H1 (cell line): ENCODE results near the gene HPX. TPM values are rescaled to one million over a fixed set of nuclear protein-coding genes. Genes with fewer than 3 reads are reported as not detected.

Experiments used
- BACH1 ChIP-seq: IDR thresholded peaks from 2 replicates; pipeline ENCODE4 v1.6.1; 2012; ENCODE audit warnings: low read length, improper control_type of control experiment
- BRCA1 ChIP-seq: IDR thresholded peaks from 2 replicates; pipeline ENCODE4 v1.6.1; 2012; ENCODE audit warnings: low read depth, low read length, improper control_type of control experiment
- CTBP2 ChIP-seq: IDR thresholded peaks from 2 replicates; pipeline ENCODE4 v1.7.0; 2011; ENCODE audit warnings: borderline replicate concordance, mild to moderate bottlenecking, moderate library complexity, mixed read lengths, low read length; ENCODE audit not compliant: insufficient read depth, insufficient read length
- GTF2F1 ChIP-seq: IDR thresholded peaks from 2 replicates; pipeline ENCODE4 v1.6.1; 2012; ENCODE audit warnings: low read depth, low read length, improper control_type of control experiment, borderline replicate concordance
- HDAC6 ChIP-seq: IDR thresholded peaks from one replicate; pipeline ENCODE4 v1.7.1; 2012; ENCODE audit warnings: low read depth, mild to moderate bottlenecking, inconsistent platforms, low read length, moderate library complexity
- MAFK ChIP-seq: IDR thresholded peaks from 2 replicates; pipeline ENCODE4 v1.6.1; 2012; ENCODE audit warnings: low read depth, mild to moderate bottlenecking, improper control_type of control experiment, low read length
- NRF1 ChIP-seq: IDR thresholded peaks from 2 replicates; pipeline ENCODE4 v1.6.1; 2011; ENCODE audit warnings: mild to moderate bottlenecking, low read depth, low read length, improper control_type of control experiment
- POLR2A ChIP-seq, 2 experiments: IDR thresholded peaks; 1 replicate in 1 of 2; 2 replicates in 1 of 2; pipeline ENCODE4 v1.6.1; 2011; ENCODE audit warnings: low read depth in 2 of 2, low read length in 2 of 2, mild to moderate bottlenecking in 2 of 2; ENCODE audit errors: control extremely low read depth in 1 of 2
- RFX5 ChIP-seq: IDR thresholded peaks from 2 replicates; pipeline ENCODE4 v1.6.1; 2011; ENCODE audit warnings: low read depth, low read length, improper control_type of control experiment, borderline replicate concordance
- SAP30 ChIP-seq: fragments of 300-600 bp; sonication (generic); IDR thresholded peaks from 2 replicates; pipeline ENCODE4 v1.7.1; 2012; ENCODE audit warnings: low read length, moderate library complexity, mild to moderate bottlenecking, inconsistent platforms; ENCODE audit not compliant: insufficient read depth, insufficient replicate concordance
- SIN3A ChIP-seq, 2 experiments: IDR thresholded peaks in 1 of 2; conservative IDR thresholded peaks in 1 of 2; 2 replicates each; pipeline ENCODE4 v1.6.1; 2011 to 2012; ENCODE audit warnings: low read length in 2 of 2, improper control_type of control experiment in 1 of 2, low read depth in 1 of 2, mild to moderate bottlenecking in 1 of 2
- SP4 ChIP-seq: IDR thresholded peaks from 2 replicates; pipeline ENCODE4 v1.6.1; 2012; ENCODE audit warnings: low read length, inconsistent platforms
- TBP ChIP-seq: IDR thresholded peaks from 2 replicates; pipeline ENCODE4 v1.6.1; 2011; ENCODE audit warnings: low read depth, low read length, improper control_type of control experiment
- polyA plus RNA-seq, 7 experiments: library from polyadenylated mRNA; depleted of rRNA in 3 of 7; stranded (reverse) in 5 of 7; unstranded in 2 of 7; fragments of >200 nt in 5 of 7; fragments of 200-250 nt in 2 of 7; gene quantifications; 1 replicate in 5 of 7; 2 replicates in 1 of 7; 4 replicates in 1 of 7; pipeline versions ENCODE4 v1.2.1 to v1.2.3, GENCODE V29; 2011 to 2013; ENCODE audit warnings: missing spikeins in 2 of 7, mixed read lengths in 2 of 7
- total RNA-seq: library from RNA; stranded (reverse); fragmentation: NEBNext Ultra II Directional; extraction: Animal tissue kit (Norgen Biotek cat#: 25700); gene quantifications from 2 replicates; pipeline ENCODE4 v1.2.1, GENCODE V29; 2021

The HPX gene
- total and polyA plus RNA-seq, 2 of the 8 experiments (the other 6 are each of a cell fraction or from before 2014, with no cell fraction given), result 0.80 to 0.97 TPM

GRCh38 chr11:6473451-6474412, 32.9 kb upstream of the HPX start, which contains the start of gene TRIM3 (continued):
- TF ChIP-seq MAFK (no peak), BRCA1 (no peak), GTF2F1 (no peak), SIN3A (conservative IDR thresholded peaks at IDR 0.05 in 1 of 2, IDR thresholded peaks at IDR 0.05 in 1 of 2; ENCODE audit: low read depth in 1 of 2, low read length in 2 of 2) (peak in 1 of 2 experiments; percentile 67; a peak in 1 of 4 replicates), CTBP2 (no peak), RFX5 (no peak), SAP30 (no peak), HDAC6 (no peak), NRF1 (no peak), TBP (peak; percentile 44), BACH1 (no peak), POLR2A (IDR thresholded peaks at IDR 0.05; ENCODE audit: control extremely low read depth in 1 of 2, low read depth in 2 of 2, low read length in 2 of 2) (0 out of 3 replicates have a peak, but pooled peaks of 1 of the 2 experiments have one; percentile 21), SP4 (no peak)
